Stimulated activated CD8-positive, alpha-beta memory T cell treated with anti-CD3 and anti-CD28 coated beads, Interleukin-12 subunit alpha, Interleukin-12 subunit beta, amount 100 ng/mL, for 24 hours (primary cell): ENCODE measurements around the gene GPC6.

ENCODE experiments used
- DNase-seq: peaks from one replicate; pipeline ENCODE4 v3.0.0-alpha.2; 2020; ENCODE audit errors: extremely low read depth

The GPC6 gene

GRCh38 chr13:93834051-93834450, 607.4 kb downstream of the GPC6 start:
- no peak for DNase-seq

GRCh38 chr13:93843082-93843481, 616.5 kb downstream of the GPC6 start:
- DNase-seq, result no peak

- DNase-seq, result no peak
Measured at GRCh38 chr13:93847162-93847561, 620.6 kb downstream of the GPC6 start.

GRCh38 chr13:93848247-93848646, 621.6 kb downstream of the GPC6 start:
- no peak for DNase-seq

- DNase-seq, result no peak
Measured at GRCh38 chr13:93851236-93851635, 624.6 kb downstream of the GPC6 start.

GRCh38 chr13:93853912-93854311, 627.3 kb downstream of the GPC6 start:
- no peak for DNase-seq

GRCh38 chr13:93857126-93857525, 630.5 kb downstream of the GPC6 start:
- DNase-seq, result no peak

GRCh38 chr13:93859716-93860115, 633.1 kb downstream of the GPC6 start:
- no peak for DNase-seq

- no peak for DNase-seq
Measured at GRCh38 chr13:93861818-93862217, 635.2 kb downstream of the GPC6 start.

GRCh38 chr13:93862259-93862658, 635.7 kb downstream of the GPC6 start:
- no peak for DNase-seq

GRCh38 chr13:93865235-93865634, 638.6 kb downstream of the GPC6 start:
- no peak for DNase-seq

GRCh38 chr13:93867481-93867880, 640.9 kb downstream of the GPC6 start:
- DNase-seq, result no peak

- DNase-seq, result no peak
Measured at GRCh38 chr13:93872376-93872775, 645.8 kb downstream of the GPC6 start.

- no peak for DNase-seq
Measured at GRCh38 chr13:93872786-93873347, 646.3 kb downstream of the GPC6 start.

- no peak for DNase-seq
Measured at GRCh38 chr13:93875547-93875946, 648.9 kb downstream of the GPC6 start.

- DNase-seq, result no peak
Measured at GRCh38 chr13:93876236-93876635, 649.6 kb downstream of the GPC6 start.

- no peak for DNase-seq
Measured at GRCh38 chr13:93878675-93879074, 652.1 kb downstream of the GPC6 start.

- DNase-seq, result no peak
Measured at GRCh38 chr13:93881411-93881810, 654.8 kb downstream of the GPC6 start.

GRCh38 chr13:93882086-93882651, 655.6 kb downstream of the GPC6 start:
- no peak for DNase-seq

GRCh38 chr13:93889430-93889951, 662.9 kb downstream of the GPC6 start:
- no peak for DNase-seq

- DNase-seq, result no peak
Measured at GRCh38 chr13:93899981-93900380, 673.4 kb downstream of the GPC6 start.

- no peak for DNase-seq
Measured at GRCh38 chr13:93900731-93901130, 674.1 kb downstream of the GPC6 start.

GRCh38 chr13:93903909-93904308, 677.3 kb downstream of the GPC6 start:
- DNase-seq, result no peak

- DNase-seq, result no peak
Measured at GRCh38 chr13:93915269-93915809, 688.7 kb downstream of the GPC6 start.
